Peyer's patch (tissue), 4 donors: ENCODE data around the gene UBAC1. TPM values are rescaled to one million over a fixed set of nuclear protein-coding genes. Genes with fewer than 3 reads are reported as not detected.
A peak's percentile ranks its signal among the peaks of the same experiment; 100 is the strongest.

Experiments
- DNase-seq, 3 donors: peaks; one replicate each; pipeline ENCODE4 v3.0.0-alpha.2; 2017 to 2019
- H3K27ac ChIP-seq, 4 donors: fragments of 200-600 bp; sonication (generic); one replicate each; pipeline ENCODE4 v1.5.1; 2016 to 2019
- H3K27me3 ChIP-seq, 2 donors: fragments of 200-600 bp; sonication (generic); one replicate each; pipeline ENCODE4 v1.5.1; 2019
- H3K36me3 ChIP-seq, 3 donors: fragments of 200-600 bp; sonication (generic); one replicate each; pipeline ENCODE4 v1.5.1; 2016 to 2019
- H3K4me1 ChIP-seq, 4 donors: fragments of 200-600 bp; sonication (generic); one replicate each; pipeline ENCODE4 v1.5.1; 2016 to 2019
- H3K4me3 ChIP-seq, 4 donors: fragments of 200-600 bp; sonication (generic); 1 replicate in 3 of 4; 2 replicates in 1 of 4; pipeline ENCODE4 v1.5.1; 2016 to 2019; ENCODE audit warnings: mild to moderate bottlenecking in 1 of 4
- H3K9me3 ChIP-seq, 4 donors: fragments of 200-600 bp; sonication (generic); one replicate each; pipeline ENCODE4 v1.5.1; 2016 to 2019; ENCODE audit warnings: mild to moderate bottlenecking in 1 of 4
- POLR2A ChIP-seq, 2 donors: fragments of 450-650 bp; IDR thresholded peaks; one replicate each; pipeline ENCODE4 v1.5.1; 2017; ENCODE audit warnings: antibody characterized with exemption in 2 of 2, mild to moderate bottlenecking in 2 of 2, moderate library complexity in 2 of 2
- total RNA-seq, 4 donors: library from RNA; depleted of rRNA; stranded (reverse); fragments of >200 nt; gene quantifications; one replicate each; pipeline ENCODE4 v1.1.0, GENCODE V29; 2016
- TF ChIP-seq, protein P1 (sequence below), 6 experiments: fragments of 450-650 bp in 4 of 6; fragments of 200-600 bp in 2 of 6; sonication (generic) in 1 of 6; IDR thresholded peaks; one replicate each; pipeline ENCODE4 v1.5.1; 2017 to 2019; ENCODE audit warnings: antibody characterized with exemption in 6 of 6, mild to moderate bottlenecking in 3 of 6, moderate library complexity in 1 of 6

UBAC1 gene
- total RNA-seq, 4 donors from 2014 or later: 23.1 to 64.3 (median 43.9) TPM

GRCh38 chr9:135910757-135911156 is 50.4 kb downstream of the UBAC1 start:
- H3K4me1 ChIP-seq: peaks cover 0 to 24% (median 4%) of the 10 kb centered on the region in 4 donors
- H3K27ac ChIP-seq: no peak overlapping the region
- H3K9me3 ChIP-seq: peaks cover 0 to 22% (median 5%) of the 10 kb centered on the region in 4 donors
- H3K4me3 ChIP-seq: no peak overlapping the region
- TF ChIP-seq, protein P1, sequence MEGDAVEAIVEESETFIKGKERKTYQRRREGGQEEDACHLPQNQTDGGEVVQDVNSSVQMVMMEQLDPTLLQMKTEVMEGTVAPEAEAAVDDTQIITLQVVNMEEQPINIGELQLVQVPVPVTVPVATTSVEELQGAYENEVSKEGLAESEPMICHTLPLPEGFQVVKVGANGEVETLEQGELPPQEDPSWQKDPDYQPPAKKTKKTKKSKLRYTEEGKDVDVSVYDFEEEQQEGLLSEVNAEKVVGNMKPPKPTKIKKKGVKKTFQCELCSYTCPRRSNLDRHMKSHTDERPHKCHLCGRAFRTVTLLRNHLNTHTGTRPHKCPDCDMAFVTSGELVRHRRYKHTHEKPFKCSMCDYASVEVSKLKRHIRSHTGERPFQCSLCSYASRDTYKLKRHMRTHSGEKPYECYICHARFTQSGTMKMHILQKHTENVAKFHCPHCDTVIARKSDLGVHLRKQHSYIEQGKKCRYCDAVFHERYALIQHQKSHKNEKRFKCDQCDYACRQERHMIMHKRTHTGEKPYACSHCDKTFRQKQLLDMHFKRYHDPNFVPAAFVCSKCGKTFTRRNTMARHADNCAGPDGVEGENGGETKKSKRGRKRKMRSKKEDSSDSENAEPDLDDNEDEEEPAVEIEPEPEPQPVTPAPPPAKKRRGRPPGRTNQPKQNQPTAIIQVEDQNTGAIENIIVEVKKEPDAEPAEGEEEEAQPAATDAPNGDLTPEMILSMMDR (IDR thresholded peaks at IDR 0.05): no peak
- TF ChIP-seq POLR2A (IDR thresholded peaks at IDR 0.05): no peak
- peaks cover 0 to 48% (median 0%) of the 10 kb centered on the region in 3 donors for H3K36me3 ChIP-seq
- no peaks in the 10 kb centered on the region for H3K27me3 ChIP-seq
- DNase-seq: no peak

- H3K36me3 ChIP-seq: peaks cover 0 to 43% (median 0%) of the 10 kb centered on the region in 3 donors
- no peak for DNase-seq
- TF ChIP-seq, protein P1 (IDR thresholded peaks at IDR 0.05): no peak
- TF ChIP-seq POLR2A (IDR thresholded peaks at IDR 0.05): no peak
- H3K9me3 ChIP-seq: peaks cover 0 to 18% (median 5%) of the 10 kb centered on the region in 4 donors
- no peaks in the 10 kb centered on the region for H3K27me3 ChIP-seq
- peaks cover 0 to 29% (median 4%) of the 10 kb centered on the region in 4 donors for H3K4me1 ChIP-seq
- H3K27ac ChIP-seq: no peak overlapping the region
- H3K4me3 ChIP-seq: no peak overlapping the region
Observed at GRCh38 chr9:135910216-135910615, 51.0 kb downstream of the UBAC1 start.

DNA sequence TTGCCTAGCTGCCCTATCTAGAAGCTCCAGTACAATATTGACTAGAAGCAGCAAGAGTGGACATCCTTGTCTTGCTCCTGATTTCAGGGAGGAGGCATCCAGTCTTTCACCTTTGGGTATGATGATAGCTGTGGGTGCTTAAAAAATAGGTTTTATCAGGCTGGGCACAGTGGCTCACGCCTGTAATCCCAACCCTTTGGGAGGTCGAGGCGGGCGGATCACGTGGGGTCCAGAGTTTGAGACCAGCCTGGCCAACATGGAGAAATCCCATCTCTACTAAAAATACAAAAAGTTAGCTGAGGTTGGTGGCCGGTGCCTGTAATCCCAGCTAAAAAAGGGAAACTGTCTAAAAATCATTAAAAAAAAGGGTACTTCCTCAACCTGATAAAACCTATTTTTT is 51.8 kb downstream of the UBAC1 start:
- Histone ChIP-seq H3K36me3 (peaks cover 0 to 34% (median 0%) of the 10 kb centered on the region in 3 donors), H3K27me3 (no peaks in the 10 kb centered on the region), H3K9me3 (peaks cover 0 to 9% (median under 1%) of the 10 kb centered on the region in 4 donors), H3K27ac (no peak overlapping the region), H3K4me1 (peaks cover 0 to 35% (median 4%) of the 10 kb centered on the region in 4 donors), H3K4me3 (no peak overlapping the region)
- no peak for TF ChIP-seq POLR2A (IDR thresholded peaks at IDR 0.05)
- TF ChIP-seq, protein P1 (IDR thresholded peaks at IDR 0.05): no peak
- no peak for DNase-seq

GRCh38 chr9:135908754-135909204 is 52.4 kb downstream of the UBAC1 start:
- peak overlapping the region in 2 of 4 donors; percentile 96 to 100 for H3K4me3 ChIP-seq

GRCh38 chr9:135908093-135908753 is 53.0 kb downstream of the UBAC1 start:
- DNase-seq: no peak
- Histone ChIP-seq H3K36me3 (peaks cover 0 to 23% (median 0%) of the 10 kb centered on the region in 3 donors), H3K27me3 (no peaks in the 10 kb centered on the region), H3K27ac (peak overlapping the region; percentile 79 to 87 (median 80)), H3K4me3 (peak overlapping the region; percentile 85 to 100 (median 94)), H3K9me3 (no peaks in the 10 kb centered on the region), H3K4me1 (peaks cover 0 to 35% (median 4%) of the 10 kb centered on the region in 4 donors)
- TF ChIP-seq, protein P1 (IDR thresholded peaks at IDR 0.05): no peak
- TF ChIP-seq POLR2A (IDR thresholded peaks at IDR 0.05): no peak

More at GRCh38 chr9:135908754-135909204, 52.4 kb downstream of the UBAC1 start:
- Histone ChIP-seq H3K27ac (no peak overlapping the region), H3K27me3 (no peaks in the 10 kb centered on the region), H3K36me3 (peaks cover 0 to 28% (median 0%) of the 10 kb centered on the region in 3 donors), H3K9me3 (peaks cover 0 to 3% (median 0%) of the 10 kb centered on the region in 4 donors), H3K4me1 (peaks cover 0 to 35% (median 4%) of the 10 kb centered on the region in 4 donors)
- peak in 1 of 3 donors; percentile 46 for DNase-seq
- no peak for TF ChIP-seq POLR2A (IDR thresholded peaks at IDR 0.05)
- TF ChIP-seq, protein P1 (IDR thresholded peaks at IDR 0.05): no peak
